ENCODE measurements around the gene NME1. TPM values are rescaled to one million over a fixed set of nuclear protein-coding genes. Genes with fewer than 3 reads are reported as not detected.

NME1 gene
- total RNA-seq: 24.5 and 40.9 TPM in 2 replicates

GRCh38 chr17:51153210-51154072 lies at the start of gene NME1:
TSS of gene NME1 (plus strand) at chr17:51153559. CDS start at chr17:51155655, 2,096 bp downstream.

GRCh38 chr17:51120739-51121619 lies 32.4 kb upstream of the NME1 start, which contains the start of gene SPAG9:
TSS of gene SPAG9 (minus strand) at chr17:51120868. CDS start at chr17:51120656, 212 bp downstream.

GRCh38 chr17:51166198-51166986 lies 13.0 kb downstream of the NME1 start, which contains the start of gene NME2:
TSS of gene NME2 (plus strand) at chr17:51166411. CDS start at chr17:51166831, 420 bp downstream.

Other genes starting within 250 kb of the NME1 start
- 121 and 141 TPM in 2 replicates for gene SPAG9, start 32.7 kb upstream of the NME1 start, total RNA-seq
- gene NME2, start 12.9 kb downstream of the NME1 start, total RNA-seq: 363 and 455 TPM in 2 replicates
- 10.8 and 14.0 TPM in 2 replicates for gene MBTD1, start 106.5 kb downstream of the NME1 start, total RNA-seq
- gene UTP18, start 107.0 kb downstream of the NME1 start, total RNA-seq: 27.8 and 28.9 TPM in 2 replicates

Measured in hair follicle dermal papilla cell (primary cell).